Esophagus squamous epithelium (tissue), 4 donors: ENCODE measurements around the gene UBE2N.

Source experiments
- POLR2A ChIP-seq, 4 donors: fragments of 450-650 bp; IDR thresholded peaks; one replicate each; pipeline ENCODE4 v1.6.1; 2017; ENCODE audit warnings: antibody characterized with exemption in 4 of 4, mild to moderate bottlenecking in 4 of 4, moderate library complexity in 3 of 4
- TF ChIP-seq, protein P1 (sequence below), 6 experiments: fragments of 450-650 bp in 4 of 6; fragments of 200-600 bp in 2 of 6; sonication (generic) in 2 of 6; IDR thresholded peaks; one replicate each; pipeline ENCODE4 v1.5.1; 2016 to 2019; ENCODE audit warnings: antibody characterized with exemption in 6 of 6, mild to moderate bottlenecking in 4 of 6, moderate library complexity in 4 of 6

DNA sequence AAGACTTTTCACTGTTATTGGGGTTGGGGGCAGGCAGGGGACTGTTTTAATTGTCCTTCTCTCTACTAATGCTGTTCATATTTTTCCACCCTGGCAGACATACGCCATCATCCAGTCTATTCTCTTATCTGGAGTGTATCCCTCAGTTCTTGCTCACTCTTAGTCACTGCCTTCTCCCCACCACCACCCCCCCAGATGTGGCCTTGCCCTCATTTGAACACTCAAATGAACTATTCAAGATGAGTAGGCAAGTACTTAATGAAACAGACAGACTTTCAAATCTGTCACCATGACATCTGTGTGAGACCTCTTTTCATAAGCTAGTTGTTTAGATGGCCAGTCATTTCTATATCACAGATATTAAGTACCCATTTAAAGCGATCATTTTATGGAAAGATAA lies 54.0 kb downstream of the UBE2N start:
- TF ChIP-seq, protein P1, sequence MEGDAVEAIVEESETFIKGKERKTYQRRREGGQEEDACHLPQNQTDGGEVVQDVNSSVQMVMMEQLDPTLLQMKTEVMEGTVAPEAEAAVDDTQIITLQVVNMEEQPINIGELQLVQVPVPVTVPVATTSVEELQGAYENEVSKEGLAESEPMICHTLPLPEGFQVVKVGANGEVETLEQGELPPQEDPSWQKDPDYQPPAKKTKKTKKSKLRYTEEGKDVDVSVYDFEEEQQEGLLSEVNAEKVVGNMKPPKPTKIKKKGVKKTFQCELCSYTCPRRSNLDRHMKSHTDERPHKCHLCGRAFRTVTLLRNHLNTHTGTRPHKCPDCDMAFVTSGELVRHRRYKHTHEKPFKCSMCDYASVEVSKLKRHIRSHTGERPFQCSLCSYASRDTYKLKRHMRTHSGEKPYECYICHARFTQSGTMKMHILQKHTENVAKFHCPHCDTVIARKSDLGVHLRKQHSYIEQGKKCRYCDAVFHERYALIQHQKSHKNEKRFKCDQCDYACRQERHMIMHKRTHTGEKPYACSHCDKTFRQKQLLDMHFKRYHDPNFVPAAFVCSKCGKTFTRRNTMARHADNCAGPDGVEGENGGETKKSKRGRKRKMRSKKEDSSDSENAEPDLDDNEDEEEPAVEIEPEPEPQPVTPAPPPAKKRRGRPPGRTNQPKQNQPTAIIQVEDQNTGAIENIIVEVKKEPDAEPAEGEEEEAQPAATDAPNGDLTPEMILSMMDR (IDR thresholded peaks at IDR 0.05), result no peak
- no peak for TF ChIP-seq POLR2A (IDR thresholded peaks at IDR 0.05)
